ENCODE measurements around the gene GYS1.

Gene GYS1

DNA sequence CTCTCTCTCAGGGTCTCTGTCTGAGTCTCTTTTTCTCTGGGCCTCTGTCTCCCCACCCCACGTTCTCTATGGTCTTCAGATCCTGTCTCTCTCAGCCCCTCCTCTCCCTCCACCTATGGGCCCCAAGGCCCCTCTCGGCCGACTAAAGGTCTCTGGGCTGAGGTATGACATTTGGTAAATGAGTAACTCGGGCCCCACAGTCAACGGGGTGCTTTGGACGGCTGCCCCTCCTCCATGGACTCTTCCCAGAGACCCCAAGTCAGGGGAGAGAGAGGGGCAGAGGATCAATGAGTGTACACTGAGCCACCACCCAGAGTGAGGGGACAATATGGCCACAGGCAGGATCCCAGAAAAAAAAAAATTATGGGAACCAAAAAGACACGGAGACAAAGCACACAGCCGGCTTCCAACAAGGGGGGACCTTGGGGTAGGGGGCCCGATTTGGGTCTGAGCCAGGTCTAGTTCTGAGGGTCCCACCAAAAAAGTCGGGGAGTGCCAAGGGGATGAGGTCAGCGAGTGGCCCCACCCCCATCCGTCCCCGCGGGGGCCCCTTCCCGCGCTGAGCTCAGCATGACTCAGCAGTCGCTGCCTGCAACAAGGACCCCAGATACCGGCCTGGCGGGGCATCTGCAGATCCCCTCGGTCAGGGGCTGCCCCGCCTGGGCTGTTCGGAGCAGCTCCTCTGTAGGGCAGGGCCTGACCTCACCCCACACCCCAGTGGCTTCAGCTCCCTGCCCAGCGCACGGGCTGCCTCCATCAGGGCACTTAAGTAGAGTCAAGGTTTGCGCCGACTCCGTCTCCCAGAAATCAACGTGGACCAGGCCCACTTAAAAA, 29.5 kb downstream of the GYS1 start:
- peak; percentile 46 to 78 for DNase-seq

DNA sequence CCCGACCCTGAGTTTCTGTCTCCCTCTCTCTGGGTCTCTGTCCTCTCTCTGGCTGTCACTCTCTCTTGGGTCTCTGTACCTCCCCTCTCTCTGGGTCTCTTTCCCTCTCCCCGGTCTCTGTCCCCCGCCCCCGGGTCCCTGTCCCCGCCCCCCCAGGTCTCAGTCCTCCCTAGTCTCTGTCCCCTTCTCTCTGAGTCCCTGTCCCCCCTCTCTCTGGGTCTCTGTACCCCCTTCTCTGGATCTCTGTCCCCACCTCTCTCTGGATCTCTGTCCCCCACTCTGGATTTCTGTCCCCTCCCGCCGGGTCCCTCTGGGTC, 30.3 kb downstream of the GYS1 start:
- no peak for DNase-seq

DNA sequence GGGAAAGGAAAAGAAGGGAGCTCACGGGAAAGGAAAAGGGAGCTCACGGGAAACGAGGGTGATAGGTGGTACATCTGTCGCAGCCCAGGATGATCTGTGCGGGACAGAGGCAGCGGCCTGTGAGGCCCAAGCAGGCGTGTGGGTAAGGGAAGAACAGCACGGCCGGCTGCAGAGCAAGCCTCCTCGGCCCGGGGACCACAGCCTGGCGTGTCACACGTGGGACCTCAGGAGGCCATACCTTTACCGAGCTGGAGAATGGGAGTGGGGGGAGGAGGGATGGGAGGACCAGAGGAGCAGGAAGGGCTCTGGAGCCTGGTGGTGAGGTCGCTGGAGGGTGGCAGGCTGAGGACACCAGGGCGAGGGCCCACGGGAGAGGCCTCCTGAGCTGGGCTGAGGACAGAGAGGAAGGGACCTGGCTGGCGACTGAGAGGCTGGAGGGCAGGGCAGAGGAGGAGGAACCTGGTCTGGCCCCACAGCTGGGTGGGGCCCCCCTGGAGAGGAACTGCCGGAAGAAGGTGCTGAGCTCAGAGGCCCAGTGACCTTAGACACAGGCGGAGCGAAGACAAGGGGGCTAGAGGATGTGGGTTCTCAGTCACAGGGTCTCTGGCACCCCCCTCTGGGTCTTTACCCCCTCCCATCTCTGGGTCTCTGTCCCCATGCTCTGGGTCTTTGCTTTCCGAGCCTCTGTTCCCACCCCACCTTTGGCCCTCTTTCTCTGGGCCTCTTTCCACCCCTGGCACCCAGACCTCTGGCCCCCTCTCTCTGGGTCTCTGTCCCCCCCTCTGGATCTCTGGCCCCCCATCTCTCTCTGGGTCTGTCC, 30.9 kb downstream of the GYS1 start:
- peak; percentile 89 to 92 for DNase-seq

DNA sequence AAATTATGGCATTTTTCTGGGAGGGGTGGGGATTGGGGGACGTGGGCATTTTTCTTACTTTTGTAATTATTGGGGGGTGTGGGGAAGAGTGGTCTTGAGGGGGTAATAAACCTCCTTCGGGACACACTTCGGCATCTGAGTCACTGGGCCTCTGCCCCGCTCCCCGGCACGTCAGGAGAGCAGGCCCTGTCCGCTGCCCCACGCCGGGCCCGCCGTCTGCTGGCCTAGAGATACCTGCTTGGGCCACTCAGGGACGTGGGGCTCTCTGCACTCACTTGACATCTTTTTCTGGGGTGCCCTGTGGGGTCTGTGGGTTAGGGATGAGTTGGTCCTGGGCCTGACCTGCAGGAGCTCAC, 31.5 kb downstream of the GYS1 start:
- DNase-seq = no peak

GRCh38 chr19:48961051-48961649, 32.0 kb downstream of the GYS1 start:
- peak in 1 of 2 donors; percentile 58 for DNase-seq

- DNase-seq = peak; percentile 61 to 73
Observed at GRCh38 chr19:48959341-48960239, 33.5 kb downstream of the GYS1 start.

DNA sequence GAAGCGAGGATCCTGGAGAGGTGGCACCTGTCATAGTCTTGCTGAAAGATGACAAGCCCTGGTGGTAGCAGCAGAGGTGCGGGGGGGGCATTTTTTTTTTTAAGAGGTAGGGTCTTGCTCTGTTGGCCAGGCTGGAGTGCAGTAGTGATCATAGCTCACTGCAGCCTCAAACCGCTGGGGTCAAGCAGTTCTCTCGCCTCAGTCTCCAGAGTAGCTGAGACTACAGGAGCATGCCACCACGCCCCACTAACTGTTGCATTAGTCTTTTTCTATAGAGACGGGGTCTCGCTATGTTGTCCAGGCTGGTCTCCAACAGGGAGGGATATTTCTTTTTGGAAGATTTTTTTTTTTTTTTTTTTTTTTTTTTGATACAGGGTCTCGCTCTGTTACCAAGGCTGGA, 35.1 kb downstream of the GYS1 start:
- DNase-seq = no peak

DNA sequence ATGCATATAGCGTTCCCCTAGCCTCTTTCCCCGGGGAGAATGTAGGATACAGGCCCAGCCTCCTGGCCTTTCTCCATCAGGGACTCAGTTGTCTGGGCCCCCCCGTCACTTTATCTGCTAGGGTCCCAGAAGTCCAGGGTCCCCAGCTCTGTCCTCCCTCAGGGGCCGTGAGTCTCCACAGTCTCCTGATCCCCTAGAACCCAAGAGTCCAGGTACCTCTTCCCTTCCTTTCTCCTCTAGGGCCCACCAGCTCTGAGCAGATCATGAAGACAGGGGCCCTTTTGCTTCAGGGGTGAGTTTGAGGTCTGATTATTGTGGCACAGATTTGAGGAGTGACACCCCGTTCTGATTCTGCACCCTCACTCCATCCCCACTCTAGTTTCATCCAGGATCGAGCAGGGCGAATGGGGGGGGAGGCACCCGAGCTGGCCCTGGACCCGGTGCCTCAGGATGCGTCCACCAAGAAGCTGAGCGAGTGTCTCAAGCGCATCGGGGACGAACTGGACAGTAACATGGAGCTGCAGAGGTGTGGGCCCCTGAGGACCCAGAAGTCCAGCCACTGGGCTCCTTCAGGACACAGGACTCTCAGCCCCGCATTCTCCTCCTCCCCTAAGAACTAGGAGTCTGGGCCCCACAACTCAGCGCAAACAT, 37.7 kb downstream of the GYS1 start:
- no peak for DNase-seq

- peak; percentile 89 to 93 for DNase-seq
Observed at GRCh38 chr19:48954595-48955307, 38.4 kb downstream of the GYS1 start, which contains the start of gene BAX. TSS of gene BAX (plus strand) at chr19:48954875. CDS start at chr19:48954929, 54 bp downstream.

DNA sequence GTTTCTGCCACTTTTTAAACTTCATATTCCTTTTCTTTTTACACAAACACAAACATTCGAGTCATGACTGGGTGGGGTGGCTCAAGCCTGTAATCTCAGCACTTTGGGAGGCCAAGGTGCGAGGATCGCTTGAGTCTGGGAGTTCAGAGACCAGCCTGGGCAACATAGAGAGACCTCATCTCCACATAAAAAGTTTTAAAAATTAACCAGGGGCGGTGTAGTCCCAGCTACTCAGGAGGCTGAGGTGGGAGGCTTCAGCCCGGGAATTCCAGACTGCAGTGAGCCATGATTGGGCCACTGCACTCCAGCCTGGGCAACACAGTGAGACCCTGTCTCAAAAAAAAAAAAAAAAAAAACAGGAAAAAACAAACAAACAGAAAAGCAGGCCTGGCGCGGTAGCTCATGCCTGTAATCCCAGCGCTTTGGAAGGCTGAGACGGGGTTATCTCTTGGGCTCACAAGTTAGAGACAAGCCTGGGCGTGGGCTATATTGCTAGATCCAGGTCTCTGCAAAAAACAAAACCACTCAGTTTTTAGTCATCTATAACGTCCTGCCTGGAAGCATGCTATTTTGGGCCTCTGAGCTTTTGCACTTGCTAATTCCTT, 39.0 kb downstream of the GYS1 start:
- no peak for DNase-seq

DNA sequence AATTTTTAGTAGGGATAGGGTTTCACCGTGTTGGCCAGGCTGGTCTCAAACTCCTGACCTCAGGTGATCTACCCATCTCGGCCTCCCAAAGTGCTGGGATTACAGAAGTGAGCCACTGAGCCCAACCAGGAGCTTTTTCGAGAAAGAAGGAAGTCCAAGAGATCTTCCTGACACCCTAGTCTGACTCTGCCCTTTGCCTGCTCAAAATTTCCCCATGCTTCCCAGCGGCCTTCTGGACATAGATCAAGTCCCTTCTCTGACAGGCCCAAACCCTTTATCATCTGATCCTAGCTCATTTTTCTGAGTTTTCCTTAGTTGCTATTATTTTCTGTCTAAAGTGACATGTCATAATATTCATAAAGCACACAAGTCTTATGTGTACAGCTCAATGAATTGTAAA, 40.0 kb downstream of the GYS1 start:
- DNase-seq = peak in 1 of 2 donors; percentile 40

GRCh38 chr19:48950830-48951519, 42.1 kb downstream of the GYS1 start:
- DNase-seq = no peak

DNA sequence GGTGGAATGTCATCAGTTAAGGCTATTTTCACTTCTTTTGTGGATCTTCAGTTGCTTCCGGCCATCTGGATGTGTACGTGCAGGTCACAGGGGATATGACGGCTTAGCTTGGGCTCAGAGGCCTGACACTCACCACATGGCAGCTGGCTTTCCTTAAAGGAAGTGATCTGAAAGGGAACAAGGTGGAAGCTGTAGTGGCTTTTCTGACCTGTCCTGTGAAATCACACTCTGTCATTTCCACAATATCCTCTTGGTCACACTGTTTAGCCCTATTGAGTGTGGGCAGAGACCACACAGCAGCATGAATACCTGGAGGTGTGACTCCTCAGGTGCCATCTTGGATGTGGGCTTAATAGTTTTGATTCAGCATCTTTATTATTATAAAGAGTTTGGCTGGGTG, 43.0 kb downstream of the GYS1 start:
- peak in 1 of 2 donors; percentile 46 for DNase-seq

GRCh38 chr19:48947258-48947542, 45.9 kb downstream of the GYS1 start:
- no peak for DNase-seq

DNA sequence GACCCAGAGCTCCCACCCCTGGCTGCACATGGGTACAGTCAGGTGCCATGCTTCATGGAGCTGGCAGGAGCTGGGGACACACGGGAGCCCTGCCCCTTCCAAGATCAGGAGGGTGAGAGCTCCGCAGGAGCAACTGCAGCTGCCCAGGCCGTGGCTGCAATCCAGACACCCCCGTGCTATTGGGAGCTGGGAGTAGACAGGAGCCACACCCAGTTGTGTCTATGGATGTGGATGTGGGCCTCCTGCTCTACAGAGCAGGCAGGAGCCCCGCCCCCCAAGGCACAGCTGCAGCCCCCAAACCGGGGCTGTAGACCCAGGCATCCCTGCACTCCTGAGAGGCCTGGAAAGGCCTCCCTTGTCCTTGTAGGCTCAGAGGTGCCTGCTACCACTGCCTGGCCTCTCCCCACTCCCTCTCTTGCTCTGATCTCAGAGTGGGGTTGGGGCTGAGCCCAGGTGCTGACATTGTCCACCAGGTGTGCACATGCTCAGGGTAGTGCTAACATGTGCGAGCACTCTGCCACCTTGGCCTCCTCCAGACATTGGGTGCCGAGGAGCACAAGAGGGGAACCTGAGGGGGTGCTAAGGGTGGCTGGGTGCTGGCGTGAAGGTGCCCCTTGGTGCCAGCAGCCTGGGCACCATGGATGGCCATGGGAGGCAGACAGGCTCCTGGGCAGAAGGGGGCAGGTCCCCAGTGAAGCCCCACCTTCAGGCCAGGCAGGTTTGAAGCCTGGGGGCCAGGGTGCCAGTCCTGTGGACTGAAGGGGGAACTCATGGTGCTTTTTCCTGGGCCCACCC, 46.4 kb downstream of the GYS1 start:
- DNase-seq = no peak

DNA sequence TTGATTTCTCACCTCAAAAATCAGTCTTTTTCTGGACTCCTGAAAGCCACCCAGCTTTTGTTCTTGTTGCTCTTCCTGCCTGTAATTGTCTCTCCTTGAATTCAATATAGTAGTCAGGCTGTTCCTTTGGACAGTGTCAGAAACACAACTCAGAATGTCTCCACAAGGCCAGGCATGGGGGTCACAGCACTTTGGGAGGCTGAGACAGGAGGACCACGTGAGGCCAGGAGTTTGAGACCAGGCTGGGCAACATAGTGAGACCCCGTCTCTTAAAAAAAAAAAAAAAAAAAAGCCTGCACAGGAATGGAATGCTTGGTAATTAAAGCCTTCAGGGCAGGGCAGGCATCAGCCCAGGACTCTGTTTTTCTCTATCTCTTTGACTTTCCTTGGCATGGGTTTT, 47.3 kb downstream of the GYS1 start:
- DNase-seq = no peak

GRCh38 chr19:48945415-48945814, 47.7 kb downstream of the GYS1 start:
- no peak for DNase-seq

DNA sequence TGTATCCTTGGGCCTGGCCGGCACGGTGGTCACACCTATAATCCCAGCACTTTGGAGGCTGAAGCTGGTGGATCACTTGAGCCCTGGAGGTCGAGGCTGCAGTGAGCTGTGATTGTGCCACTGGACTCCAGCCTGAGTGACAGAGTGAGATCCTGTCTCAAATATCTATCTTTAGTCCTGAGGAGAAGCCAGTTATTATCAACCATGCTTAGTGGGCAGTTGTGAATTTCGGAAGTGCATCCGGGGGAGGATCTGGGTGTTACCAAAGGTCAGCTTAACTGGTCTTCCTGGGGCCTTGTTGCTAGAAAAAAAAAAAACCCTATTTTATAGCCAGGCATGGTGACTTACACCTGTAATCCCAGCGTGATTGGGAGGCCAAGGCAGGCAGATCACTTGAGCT, 50.0 kb downstream of the GYS1 start:
- DNase-seq = no peak

DNA sequence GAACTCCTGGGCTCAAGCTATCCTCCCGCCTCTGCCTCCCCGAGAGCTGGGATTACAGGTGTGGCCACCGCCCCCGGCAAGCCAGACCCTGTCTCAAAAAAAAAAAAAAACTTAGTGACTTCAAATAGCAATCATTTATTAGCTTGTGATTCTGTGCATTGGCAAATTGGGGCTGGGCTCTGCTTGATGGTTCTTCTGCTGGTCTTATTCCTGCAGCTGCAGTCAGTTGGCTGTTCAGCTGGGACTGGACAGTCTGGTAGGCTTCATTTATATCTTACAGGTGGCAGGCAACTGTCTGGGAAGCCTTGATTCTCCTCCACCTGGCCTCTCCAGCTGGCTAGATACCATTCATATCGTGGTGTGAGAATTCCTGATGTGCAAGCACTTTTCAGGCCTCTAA, 52.2 kb downstream of the GYS1 start:
- DNase-seq = no peak

GRCh38 chr19:48938256-48938655, 54.9 kb downstream of the GYS1 start:
- DNase-seq = no peak

Data from inflammatory macrophage (primary cell).